SK-N-SH treated with all-trans-retinoic acid at 6 μM for 48 hours (cell line): ENCODE data around the gene LILRB5.

Experiments
- ATAC-seq: fragments of 200-7000 bp; cut with Tn5 transposase; 3 replicates; pipeline ENCODE4 v1.9.1; 2020; ENCODE audit warnings: mild to moderate bottlenecking, moderate library complexity
- ARNTL ChIP-seq: fragments of 450-650 bp; formaldehyde crosslinking; IDR thresholded peaks from 2 replicates; pipeline ENCODE4 v1.5.0; 2020; ENCODE audit warnings: low read depth, mild to moderate bottlenecking, moderate library complexity, borderline replicate concordance
- BACH2 ChIP-seq: fragments of 250-450 bp; sonication (Bioruptor Pico); IDR thresholded peaks from 2 replicates; pipeline ENCODE4 v1.9.0; 2021; ENCODE audit warnings: mild to moderate bottlenecking, borderline replicate concordance
- CREB5 ChIP-seq: fragments of 250-450 bp; sonication (Bioruptor Pico); IDR thresholded peaks from 2 replicates; pipeline ENCODE4 v1.5.1; 2020; ENCODE audit warnings: low read depth, mild to moderate bottlenecking, moderate library complexity
- CSDC2 ChIP-seq: fragments of 250-450 bp; sonication (Bioruptor Pico); IDR thresholded peaks from 2 replicates; pipeline ENCODE4 v1.5.0; 2020; ENCODE audit warnings: mild to moderate bottlenecking, moderate library complexity
- CSRNP3 ChIP-seq: fragments of 250-450 bp; sonication (Bioruptor Pico); IDR thresholded peaks from 2 replicates; pipeline ENCODE4 v1.5.1; 2021; ENCODE audit warnings: mild to moderate bottlenecking, moderate library complexity
- GLIS3 ChIP-seq: fragments of 250-450 bp; sonication (Bioruptor Pico); IDR thresholded peaks from 2 replicates; pipeline ENCODE4 v1.5.0; 2020; ENCODE audit warnings: mild to moderate bottlenecking, moderate library complexity
- ISL1 ChIP-seq: fragments of 250-450 bp; sonication (Bioruptor Pico); IDR thresholded peaks from 2 replicates; pipeline ENCODE4 v2.1.2; 2022; ENCODE audit warnings: mild to moderate bottlenecking, moderate library complexity
- OSR1 ChIP-seq: fragments of 250-450 bp; sonication (Bioruptor Pico); IDR thresholded peaks from 2 replicates; pipeline ENCODE4 v1.8.0; 2022; ENCODE audit warnings: moderate library complexity, mild to moderate bottlenecking, inconsistent platforms
- PATZ1 ChIP-seq: fragments of 250-450 bp; sonication (Bioruptor Pico); IDR thresholded peaks from 2 replicates; pipeline ENCODE4 v1.8.0; 2020; ENCODE audit warnings: mild to moderate bottlenecking, moderate library complexity, borderline replicate concordance
- PPARA ChIP-seq: fragments of 250-450 bp; sonication (Bioruptor Pico); IDR thresholded peaks from 2 replicates; pipeline ENCODE4 v1.5.0; 2020; ENCODE audit warnings: mild to moderate bottlenecking, borderline replicate concordance
- RARB ChIP-seq: fragments of 250-450 bp; sonication (Bioruptor Pico); IDR thresholded peaks from 2 replicates; pipeline ENCODE4 v1.8.0; 2021; ENCODE audit warnings: mild to moderate bottlenecking, moderate library complexity
- SNAI2 ChIP-seq: fragments of 250-450 bp; sonication (Bioruptor Pico); IDR thresholded peaks from 2 replicates; pipeline ENCODE4 v1.5.0; 2020; ENCODE audit warnings: mild to moderate bottlenecking, moderate library complexity
- TCF4 ChIP-seq: fragments of 250-450 bp; sonication (Bioruptor Pico); IDR thresholded peaks from 2 replicates; pipeline ENCODE4 v1.8.0; 2021; ENCODE audit warnings: mild to moderate bottlenecking, moderate library complexity, borderline replicate concordance
- TOX ChIP-seq: fragments of 250-450 bp; sonication (Bioruptor Pico); IDR thresholded peaks from 2 replicates; pipeline ENCODE4 v1.8.0; 2021; ENCODE audit warnings: mild to moderate bottlenecking, moderate library complexity, borderline replicate concordance
- ZC3H10 ChIP-seq: fragments of 250-450 bp; sonication (Bioruptor Pico); IDR thresholded peaks from 2 replicates; pipeline ENCODE4 v1.5.1; 2021; ENCODE audit warnings: mild to moderate bottlenecking, moderate library complexity
- ZFP3 ChIP-seq: fragments of 250-450 bp; sonication (Bioruptor Pico); IDR thresholded peaks from 2 replicates; pipeline ENCODE4 v1.5.0; 2020; ENCODE audit warnings: mild to moderate bottlenecking, moderate library complexity
- ZFP30 ChIP-seq: fragments of 450-650 bp; formaldehyde crosslinking; IDR thresholded peaks from 2 replicates; pipeline ENCODE4 v1.5.0; 2022; ENCODE audit warnings: mild to moderate bottlenecking, moderate library complexity
- ZNF70 ChIP-seq: fragments of 450-650 bp; formaldehyde crosslinking; IDR thresholded peaks from 2 replicates; pipeline ENCODE4 v1.5.0; 2020; ENCODE audit warnings: mild to moderate bottlenecking, moderate library complexity
- ZNF8 ChIP-seq: fragments of 450-650 bp; formaldehyde crosslinking; IDR thresholded peaks from 2 replicates; pipeline ENCODE4 v1.5.0; 2020; ENCODE audit warnings: mild to moderate bottlenecking, moderate library complexity
- TF ChIP-seq, protein P1 (sequence below): fragments of 250-450 bp; sonication (Bioruptor Pico); IDR thresholded peaks from 2 replicates; pipeline ENCODE4 v1.8.0; 2021; ENCODE audit warnings: low read depth, mild to moderate bottlenecking, moderate library complexity, borderline replicate concordance

LILRB5 gene

DNA sequence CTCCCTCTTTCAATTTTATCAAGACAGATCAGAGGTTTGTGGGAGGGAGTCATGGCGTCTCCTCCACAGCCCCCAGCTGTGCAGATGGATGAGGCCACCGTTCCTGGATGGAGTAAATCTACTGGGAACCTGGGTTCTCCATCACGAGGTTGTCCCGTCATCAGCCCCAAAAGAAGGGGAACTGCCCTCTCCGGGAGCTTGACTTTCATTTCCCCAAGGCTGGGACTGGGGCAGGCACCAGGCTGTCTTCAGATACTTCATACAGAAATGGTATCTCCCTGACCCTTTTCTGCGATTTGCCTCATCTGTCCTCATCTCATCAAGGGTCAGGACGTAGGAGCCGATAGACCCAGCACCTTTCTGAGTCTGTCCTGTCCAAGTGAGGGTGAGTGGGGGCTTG, 14.0 kb upstream of the LILRB5 start:
- no peak for ATAC-seq
- TF ChIP-seq CSRNP3 (CRISPR knock-in tag) (no peak), ZC3H10 (no peak), BACH2 (CRISPR knock-in tag) (no peak), OSR1 (CRISPR knock-in tag) (no peak), ZFP30 (CRISPR knock-in tag) (no peak)

- ATAC-seq, result no peak
- TF ChIP-seq ISL1 (no peak), ZNF70 (CRISPR knock-in tag) (no peak), SNAI2 (CRISPR knock-in tag) (no peak), CREB5 (no peak), PATZ1 (CRISPR knock-in tag) (no peak), ARNTL (no peak), OSR1 (CRISPR knock-in tag) (no peak), CSDC2 (CRISPR knock-in tag) (no peak), RARB (CRISPR knock-in tag) (no peak), GLIS3 (CRISPR knock-in tag) (no peak), BACH2 (CRISPR knock-in tag) (no peak)
Observed at GRCh38 chr19:54268936-54269335, 11.9 kb upstream of the LILRB5 start.

GRCh38 chr19:54266133-54266532, 9.1 kb upstream of the LILRB5 start:
- ATAC-seq, result peak; percentile 81
- TF ChIP-seq CREB5 (no peak), ZFP3 (CRISPR knock-in tag) (no peak), ZNF8 (no peak), ZC3H10 (no peak), PPARA (CRISPR knock-in tag) (no peak), RARB (CRISPR knock-in tag) (no peak), TOX (CRISPR knock-in tag) (no peak), TCF4 (CRISPR knock-in tag) (no peak), SNAI2 (CRISPR knock-in tag) (no peak), OSR1 (CRISPR knock-in tag) (no peak), GLIS3 (CRISPR knock-in tag) (no peak), CSRNP3 (CRISPR knock-in tag) (no peak)
- TF ChIP-seq, protein P1, sequence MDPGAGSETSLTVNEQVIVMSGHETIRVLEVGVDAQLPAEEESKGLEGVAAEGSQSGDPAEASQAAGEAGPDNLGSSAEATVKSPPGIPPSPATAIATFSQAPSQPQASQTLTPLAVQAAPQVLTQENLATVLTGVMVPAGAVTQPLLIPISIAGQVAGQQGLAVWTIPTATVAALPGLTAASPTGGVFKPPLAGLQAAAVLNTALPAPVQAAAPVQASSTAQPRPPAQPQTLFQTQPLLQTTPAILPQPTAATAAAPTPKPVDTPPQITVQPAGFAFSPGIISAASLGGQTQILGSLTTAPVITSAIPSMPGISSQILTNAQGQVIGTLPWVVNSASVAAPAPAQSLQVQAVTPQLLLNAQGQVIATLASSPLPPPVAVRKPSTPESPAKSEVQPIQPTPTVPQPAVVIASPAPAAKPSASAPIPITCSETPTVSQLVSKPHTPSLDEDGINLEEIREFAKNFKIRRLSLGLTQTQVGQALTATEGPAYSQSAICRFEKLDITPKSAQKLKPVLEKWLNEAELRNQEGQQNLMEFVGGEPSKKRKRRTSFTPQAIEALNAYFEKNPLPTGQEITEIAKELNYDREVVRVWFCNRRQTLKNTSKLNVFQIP (CRISPR knock-in tag), result no peak
- TF ChIP-seq, all 23 proteins: peak for 0

DNA sequence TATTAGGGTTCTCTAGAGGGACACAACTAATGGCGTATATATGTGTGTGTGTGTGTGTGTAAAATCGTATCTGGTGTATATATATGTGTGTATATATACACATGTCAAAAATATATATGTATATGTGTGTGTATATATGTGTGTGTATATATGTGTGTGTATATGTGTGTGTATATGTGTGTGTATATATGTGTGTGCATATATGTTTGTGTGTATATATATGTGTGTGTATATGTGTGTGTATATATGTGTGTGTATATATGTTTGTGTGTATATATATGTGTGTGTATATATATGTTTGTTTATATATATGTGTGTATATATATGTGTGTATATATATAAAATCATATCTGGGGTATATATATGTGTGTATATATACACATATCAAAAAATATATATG, 5.4 kb upstream of the LILRB5 start:
- TF ChIP-seq BACH2 (CRISPR knock-in tag) (no peak), ISL1 (no peak), ZC3H10 (no peak), TCF4 (CRISPR knock-in tag) (no peak), ZFP3 (CRISPR knock-in tag) (no peak)
- ATAC-seq, result no peak
